Measurements from ENCODE around the gene YKT6.

- TF ChIP-seq USF1 (IDR thresholded peaks at IDR 0.05) (no peak), TAF1 (IDR thresholded peaks at IDR 0.05; ENCODE audit: low read depth) (no peak), EP300 (IDR thresholded peaks at IDR 0.05; ENCODE audit: borderline replicate concordance) (no peak), CREB1 (IDR thresholded peaks at IDR 0.05; ENCODE audit: low read depth) (no peak), REST (IDR thresholded peaks at IDR 0.05; ENCODE audit: low read depth) (no peak), YY1 (IDR thresholded peaks at IDR 0.05; ENCODE audit: low read depth) (no peak), EGR1 (IDR thresholded peaks at IDR 0.05) (no peak), MAX (IDR thresholded peaks at IDR 0.05) (no peak)
Observed at GRCh38 chr7:44220358-44221112, 19.8 kb downstream of the YKT6 start.

Measured in Ishikawa (cell line).